Activated effector memory CD4-positive, alpha-beta T cell treated with anti-CD3 and anti-CD28 coated beads, Interleukin-2, amount 50 U/mL, for 16 hours (primary cell): ENCODE results near the gene TJP3.

Experiments
- DNase-seq: peaks from one replicate; pipeline ENCODE4 v3.0.0-alpha.2; 2020

The TJP3 gene

GRCh38 chr19:3691372-3691716, 16.8 kb upstream of the TJP3 start:
- DNase-seq: no peak

GRCh38 chr19:3691726-3692125, 16.5 kb upstream of the TJP3 start:
- no peak for DNase-seq

GRCh38 chr19:3692141-3693024, 15.8 kb upstream of the TJP3 start:
- peak; percentile 85 for DNase-seq

- DNase-seq: no peak
Measured at GRCh38 chr19:3693025-3693925, 14.9 kb upstream of the TJP3 start.

GRCh38 chr19:3694361-3695123, 13.6 kb upstream of the TJP3 start:
- no peak for DNase-seq

- no peak for DNase-seq
Measured at GRCh38 chr19:3695124-3695733, 13.0 kb upstream of the TJP3 start.

GRCh38 chr19:3695986-3696659, 12.1 kb upstream of the TJP3 start:
- DNase-seq: no peak

GRCh38 chr19:3696660-3696995, 11.6 kb upstream of the TJP3 start:
- no peak for DNase-seq

GRCh38 chr19:3697094-3697493, 11.1 kb upstream of the TJP3 start:
- no peak for DNase-seq

GRCh38 chr19:3697671-3698385, 10.4 kb upstream of the TJP3 start:
- no peak for DNase-seq

GRCh38 chr19:3698386-3698950, 9.7 kb upstream of the TJP3 start:
- no peak for DNase-seq

- peak; percentile 70 for DNase-seq
Measured at GRCh38 chr19:3698974-3699740, 9.0 kb upstream of the TJP3 start.

- peak; percentile 69 for DNase-seq
Measured at GRCh38 chr19:3699741-3700241, 8.4 kb upstream of the TJP3 start.

- DNase-seq: peak; percentile 98
Measured at GRCh38 chr19:3700242-3701032, 7.7 kb upstream of the TJP3 start, which contains the start of gene PIP5K1C. TSS of gene PIP5K1C (minus strand) at chr19:3700468. CDS start at chr19:3700390, 78 bp downstream.

GRCh38 chr19:3701200-3701599, 7.0 kb upstream of the TJP3 start:
- no peak for DNase-seq

- no peak for DNase-seq
Measured at GRCh38 chr19:3707868-3708206, 347 bp upstream of the TJP3 start.

- DNase-seq: no peak
Measured at GRCh38 chr19:3710265-3710812, 2.2 kb downstream of the TJP3 start.

GRCh38 chr19:3712663-3713611, 4.8 kb downstream of the TJP3 start:
- DNase-seq: no peak
